ENCODE data around the gene ZKSCAN1. TPM values are rescaled to one million over a fixed set of nuclear protein-coding genes. Genes with fewer than 3 reads are reported as not detected.
"Not testable (repeated sequence)": the region's sequence is repeated elsewhere in the genome, so short reads cannot be mapped to it uniquely, and the experiment has no call there.

The ZKSCAN1 gene
- 10 to 100 TPM; 48.0 to 86.1 (median 73.5) TPM for total RNA-seq

GRCh38 chr7:100015232-100016214, at the start of gene ZKSCAN1:
ZKSCAN1 (plus strand) TSS chr7:100015596; CDS start chr7:100023507, 7,911 bp downstream.
- H3K9me3 ChIP-seq: no peaks in the 10 kb centered on the region
- peaks cover 0 to 35% (median 6%) of the 10 kb centered on the region in 4 donors for H3K4me1 ChIP-seq
- TF ChIP-seq CTCF (IDR thresholded peaks at IDR 0.05): no peak
- peak; percentile 78 to 94 for TF ChIP-seq POLR2A (IDR thresholded peaks at IDR 0.05)
- DNase-seq: peak; percentile 82 to 94 (median 91)
- no peaks in the 10 kb centered on the region for H3K36me3 ChIP-seq
- H3K4me3 ChIP-seq: peak within 1 kb of the TSS; percentile 91 to 99 (median 98)
- peak within 1 kb of the TSS; percentile 90 to 99 (median 96) for H3K27ac ChIP-seq
- no peaks in the 10 kb centered on the region for H3K27me3 ChIP-seq

GRCh38 chr7:99969298-99969697, 46.1 kb upstream of the ZKSCAN1 start:
- Histone ChIP-seq H3K4me3 (no peak overlapping the region), H3K9me3 (no peaks in the 10 kb centered on the region), H3K27ac (no peak overlapping the region), H3K27me3 (no peaks in the 10 kb centered on the region), H3K36me3 (no peaks in the 10 kb centered on the region), H3K4me1 (no peaks in the 10 kb centered on the region)
- no peak for DNase-seq
- TF ChIP-seq CTCF (IDR thresholded peaks at IDR 0.05) (no peak), POLR2A (IDR thresholded peaks at IDR 0.05) (no peak)

GRCh38 chr7:99969813-99970212, 45.6 kb upstream of the ZKSCAN1 start:
- not testable (repeated sequence) for H3K4me3 ChIP-seq, H3K27ac ChIP-seq, H3K27me3 ChIP-seq, H3K36me3 ChIP-seq, DNase-seq, H3K4me1 ChIP-seq, H3K9me3 ChIP-seq

GRCh38 chr7:99971242-99971641, 44.2 kb upstream of the ZKSCAN1 start:
- no peaks in the 10 kb centered on the region for H3K4me1 ChIP-seq
- H3K27me3 ChIP-seq: no peaks in the 10 kb centered on the region
- no peak overlapping the region for H3K27ac ChIP-seq
- TF ChIP-seq CTCF (IDR thresholded peaks at IDR 0.05) (no peak), POLR2A (IDR thresholded peaks at IDR 0.05) (no peak)
- DNase-seq: no peak
- H3K4me3 ChIP-seq: no peak overlapping the region
- H3K9me3 ChIP-seq: no peaks in the 10 kb centered on the region
- no peaks in the 10 kb centered on the region for H3K36me3 ChIP-seq

GRCh38 chr7:99973817-99974216, 41.6 kb upstream of the ZKSCAN1 start:
- H3K4me3 ChIP-seq, H3K27ac ChIP-seq: not testable (repeated sequence)

GRCh38 chr7:99974681-99975080, 40.7 kb upstream of the ZKSCAN1 start:
- no peak overlapping the region for H3K27ac ChIP-seq
- H3K9me3 ChIP-seq: no peaks in the 10 kb centered on the region
- no peak for DNase-seq
- H3K4me3 ChIP-seq: no peak overlapping the region
- H3K27me3 ChIP-seq: no peaks in the 10 kb centered on the region
- TF ChIP-seq CTCF (IDR thresholded peaks at IDR 0.05) (no peak), POLR2A (IDR thresholded peaks at IDR 0.05) (no peak)
- no peaks in the 10 kb centered on the region for H3K4me1 ChIP-seq
- H3K36me3 ChIP-seq: no peaks in the 10 kb centered on the region

More at GRCh38 chr7:99973817-99974216, 41.6 kb upstream of the ZKSCAN1 start:
- not testable (repeated sequence) for H3K4me1 ChIP-seq, H3K27me3 ChIP-seq, H3K36me3 ChIP-seq, DNase-seq, H3K9me3 ChIP-seq

All from Peyer's patch (tissue), 4 donors.